ENCODE data around the gene OSBP. TPM values are rescaled to one million over a fixed set of nuclear protein-coding genes. Genes with fewer than 3 reads are reported as not detected.

OSBP gene
- total RNA-seq, 4 donors from 2014 or later: 19.4 to 28.8 (median 23.3) TPM

DNA sequence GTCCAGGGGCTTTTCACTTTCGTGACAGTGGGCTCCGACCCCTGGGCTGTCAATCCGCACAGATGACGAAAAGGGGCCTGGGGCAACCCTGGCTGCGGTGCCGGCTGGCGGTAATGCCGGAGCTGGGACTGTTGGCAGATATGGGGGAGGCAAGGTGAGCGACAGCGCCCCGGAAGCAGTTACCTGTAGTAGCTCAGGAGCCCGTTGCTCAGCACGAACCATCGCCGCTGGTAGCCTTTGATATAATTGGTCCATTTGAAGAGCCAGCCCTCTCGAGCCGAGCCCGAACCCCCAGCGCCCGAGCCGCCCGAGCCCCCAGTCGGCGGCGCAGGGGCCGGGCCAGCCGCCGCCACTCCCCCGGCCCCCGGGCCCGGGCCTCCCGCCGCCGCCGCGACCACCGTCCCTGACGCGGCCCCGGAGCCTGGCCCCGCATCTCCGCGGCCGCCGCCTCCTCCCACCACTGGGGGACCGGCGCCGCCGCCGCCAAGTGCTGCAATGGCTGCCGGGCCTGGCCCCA is 396 bp downstream of the OSBP start:
- TF ChIP-seq, protein P1, sequence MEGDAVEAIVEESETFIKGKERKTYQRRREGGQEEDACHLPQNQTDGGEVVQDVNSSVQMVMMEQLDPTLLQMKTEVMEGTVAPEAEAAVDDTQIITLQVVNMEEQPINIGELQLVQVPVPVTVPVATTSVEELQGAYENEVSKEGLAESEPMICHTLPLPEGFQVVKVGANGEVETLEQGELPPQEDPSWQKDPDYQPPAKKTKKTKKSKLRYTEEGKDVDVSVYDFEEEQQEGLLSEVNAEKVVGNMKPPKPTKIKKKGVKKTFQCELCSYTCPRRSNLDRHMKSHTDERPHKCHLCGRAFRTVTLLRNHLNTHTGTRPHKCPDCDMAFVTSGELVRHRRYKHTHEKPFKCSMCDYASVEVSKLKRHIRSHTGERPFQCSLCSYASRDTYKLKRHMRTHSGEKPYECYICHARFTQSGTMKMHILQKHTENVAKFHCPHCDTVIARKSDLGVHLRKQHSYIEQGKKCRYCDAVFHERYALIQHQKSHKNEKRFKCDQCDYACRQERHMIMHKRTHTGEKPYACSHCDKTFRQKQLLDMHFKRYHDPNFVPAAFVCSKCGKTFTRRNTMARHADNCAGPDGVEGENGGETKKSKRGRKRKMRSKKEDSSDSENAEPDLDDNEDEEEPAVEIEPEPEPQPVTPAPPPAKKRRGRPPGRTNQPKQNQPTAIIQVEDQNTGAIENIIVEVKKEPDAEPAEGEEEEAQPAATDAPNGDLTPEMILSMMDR (IDR thresholded peaks at IDR 0.05): peak in 1 of 6 experiments; percentile 26
- no peak for TF ChIP-seq POLR2A (IDR thresholded peaks at IDR 0.05)
- no peaks in the 10 kb centered on the region for H3K27me3 ChIP-seq
- DNase-seq: peak; percentile 36
- H3K4me3 ChIP-seq: peak overlapping the region; percentile 74 to 86 (median 80)
- H3K27ac ChIP-seq: peak overlapping the region; percentile 90 to 98 (median 98)
- peaks cover 25 to 55% (median 36%) of the 10 kb centered on the region in 3 donors for H3K4me1 ChIP-seq
- intact Hi-C loops (cut with DNase I): no loop called here
- WGBS, 2 donors: 0% methylated on average over 1 to 6 of the region's 51 CpGs
- peaks cover 2 to 6% (median 4%) of the 10 kb centered on the region in 3 donors for H3K36me3 ChIP-seq
- no peaks in the 10 kb centered on the region for H3K9me3 ChIP-seq

DNA sequence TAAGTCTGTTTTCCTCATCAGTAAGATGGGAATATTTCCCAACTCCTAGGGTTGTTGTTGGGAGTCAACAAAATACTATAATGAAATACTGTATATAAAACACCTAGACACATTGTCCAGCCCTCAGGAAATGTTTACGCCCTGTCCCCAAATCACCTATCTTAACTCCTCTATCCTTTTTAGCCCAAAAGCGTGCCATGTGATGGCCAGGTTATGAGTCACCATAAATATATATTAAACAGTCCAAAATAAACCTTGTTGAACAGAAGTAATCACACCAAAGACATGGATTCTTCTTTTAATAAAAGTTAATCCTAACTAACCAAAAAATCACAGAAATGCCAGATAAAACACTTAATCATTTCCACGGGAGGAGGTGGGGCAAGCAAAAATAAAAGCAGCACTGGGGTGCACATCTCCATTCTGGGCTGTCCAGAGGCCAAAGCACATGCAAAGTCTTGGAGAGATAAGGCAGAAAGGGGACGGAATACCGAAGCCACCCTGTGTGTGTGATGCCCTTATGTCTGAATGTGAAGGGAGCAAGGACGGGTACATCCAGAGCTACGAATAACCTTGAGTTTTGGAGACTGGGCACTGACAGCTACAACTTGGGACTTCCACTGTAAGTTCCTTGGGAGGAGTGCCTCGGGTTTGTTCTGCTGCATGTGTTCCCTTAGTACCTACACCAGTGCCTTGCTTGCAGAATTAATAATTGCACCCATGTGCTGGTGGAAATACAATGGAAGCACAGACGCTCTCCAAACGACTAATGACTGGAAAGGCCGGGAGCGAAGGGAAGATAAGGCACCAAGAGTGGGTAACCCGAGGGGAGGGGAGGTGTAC is 1.1 kb downstream of the OSBP start:
- peak overlapping the region; percentile 74 to 86 (median 80) for H3K4me3 ChIP-seq
- peaks cover 6 to 13% (median 7%) of the 10 kb centered on the region in 3 donors for H3K36me3 ChIP-seq
- WGBS, 2 donors: 7 to 12% methylated on average over 9 to 12 of the region's 13 CpGs
- DNase-seq: no peak
- peaks cover 25 to 55% (median 36%) of the 10 kb centered on the region in 3 donors for H3K4me1 ChIP-seq
- H3K9me3 ChIP-seq: no peaks in the 10 kb centered on the region
- peak overlapping the region; percentile 90 to 98 (median 98) for H3K27ac ChIP-seq
- no peaks in the 10 kb centered on the region for H3K27me3 ChIP-seq
- no peak for TF ChIP-seq POLR2A (IDR thresholded peaks at IDR 0.05)
- TF ChIP-seq, protein P1 (IDR thresholded peaks at IDR 0.05): no peak
- intact Hi-C loops (cut with DNase I): loop anchor here (5.0 kb wide), 1 partner anchor 53 kb away; the partner anchor contains the start of gene PATL1

DNA sequence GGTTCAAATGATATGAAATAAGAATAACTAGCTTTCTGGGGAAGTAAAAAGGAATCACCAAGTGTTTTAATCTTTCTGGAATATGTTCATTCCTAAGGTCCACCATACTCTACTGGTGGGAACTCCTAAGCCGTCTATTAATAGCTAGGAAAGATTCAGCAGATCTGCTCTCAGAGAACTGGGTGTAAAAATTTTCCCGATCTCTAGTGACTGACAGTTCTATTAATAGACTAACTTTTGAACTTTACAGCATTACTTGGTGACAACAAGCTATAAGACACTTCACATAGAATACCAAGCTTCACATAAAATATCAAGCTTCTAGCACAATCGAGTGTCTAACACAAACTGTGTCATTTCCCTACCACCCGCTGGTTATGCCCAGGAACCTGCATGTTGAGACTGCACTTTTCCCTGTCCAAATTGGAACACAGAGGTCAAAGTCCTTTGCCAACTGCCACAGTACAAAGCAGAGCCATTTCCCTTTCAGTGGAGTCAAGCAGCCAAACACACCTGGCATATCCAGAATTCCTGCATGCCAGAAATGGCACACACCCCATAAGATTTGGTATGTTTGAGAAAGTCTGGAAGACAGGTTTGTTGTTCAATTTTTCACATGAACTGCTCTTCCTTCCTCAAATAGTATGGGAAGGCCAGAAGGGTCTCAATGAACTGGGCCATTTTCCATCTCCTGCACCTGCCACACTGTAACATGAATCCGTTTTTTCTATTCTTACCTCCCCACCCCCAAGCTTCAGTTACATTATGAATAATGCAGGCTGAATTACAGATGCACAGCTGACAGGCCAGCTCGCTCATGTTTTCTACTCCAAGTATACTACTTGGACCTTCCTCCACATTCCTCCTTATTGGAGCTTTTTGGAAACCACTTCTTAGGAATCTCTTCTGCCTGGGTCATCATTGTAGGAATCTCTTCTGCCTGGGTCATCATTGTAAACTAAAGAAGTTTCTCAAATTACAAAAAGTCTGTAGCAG is 3.7 kb downstream of the OSBP start:
- 35 to 43% methylated on average over 6 of the region's 6 CpGs for WGBS, 2 donors
- DNase-seq: no peak
- Histone ChIP-seq H3K4me3 (no peak overlapping the region), H3K9me3 (no peaks in the 10 kb centered on the region), H3K36me3 (peaks cover 7 to 39% (median 30%) of the 10 kb centered on the region in 3 donors), H3K27me3 (no peaks in the 10 kb centered on the region), H3K27ac (peak overlapping the region; percentile 12 to 65 (median 34)), H3K4me1 (peaks cover 25 to 52% (median 36%) of the 10 kb centered on the region in 3 donors)
- no peak for TF ChIP-seq POLR2A (IDR thresholded peaks at IDR 0.05)
- TF ChIP-seq, protein P1 (IDR thresholded peaks at IDR 0.05): no peak
- intact Hi-C loops (cut with DNase I): loop anchor here (5.0 kb wide), 1 partner anchor 55 kb away; the partner anchor contains the start of gene PATL1

DNA sequence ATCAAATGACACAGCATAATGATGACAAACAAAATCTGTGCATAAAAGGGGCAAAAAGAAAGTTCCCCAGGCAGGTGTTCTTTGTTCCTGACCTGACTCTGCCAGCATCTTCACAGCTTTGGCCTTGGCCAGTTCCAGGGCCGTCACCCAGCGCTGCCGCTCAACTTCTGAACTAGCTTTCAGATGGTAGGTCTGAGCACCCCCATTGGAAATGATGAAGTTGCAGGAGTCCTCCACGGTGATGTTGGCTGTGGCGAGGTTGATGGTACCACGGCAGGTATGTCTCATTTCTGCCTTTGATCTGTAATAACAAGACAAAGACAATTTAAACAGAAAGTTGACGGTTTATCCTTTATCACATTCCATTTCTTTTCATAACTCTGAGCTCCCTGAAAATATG is 5.3 kb downstream of the OSBP start:
- H3K4me1 ChIP-seq: peaks cover 25 to 46% (median 36%) of the 10 kb centered on the region in 3 donors
- no peaks in the 10 kb centered on the region for H3K27me3 ChIP-seq
- H3K4me3 ChIP-seq: no peak overlapping the region
- no peak overlapping the region for H3K27ac ChIP-seq
- H3K36me3 ChIP-seq: peaks cover 8 to 55% (median 44%) of the 10 kb centered on the region in 3 donors
- TF ChIP-seq POLR2A (IDR thresholded peaks at IDR 0.05): no peak
- TF ChIP-seq, protein P1 (IDR thresholded peaks at IDR 0.05): no peak
- intact Hi-C loops (cut with DNase I): loop anchor here (5.0 kb wide), 1 partner anchor 57 kb away; the partner anchor contains the start of gene PATL1
- WGBS, 2 donors: 86 to 90% methylated on average over 7 of the region's 7 CpGs
- no peak for DNase-seq
- H3K9me3 ChIP-seq: no peaks in the 10 kb centered on the region

Measured in esophagus squamous epithelium (tissue), 5 donors.